GM19324 (cell line): Measurements from ENCODE around the gene DUXA.

Experiments used
- ATAC-seq: cut with Tn5 transposase; IDR thresholded peaks from one replicate; pipeline ENCODE4 v1.9.1; 2021; ENCODE audit warnings: mild to moderate bottlenecking, moderate library complexity; ENCODE audit not compliant: unreplicated experiment, low FRiP score

DUXA gene

GRCh38 chr19:57106722-57107235 is 60.5 kb downstream of the DUXA start:
- ATAC-seq, result no peak

GRCh38 chr19:57105976-57106721 is 61.1 kb downstream of the DUXA start:
- ATAC-seq, result no peak
